ENCODE data around the gene GPR162.
"Not testable (repeated sequence)": the region's sequence is repeated elsewhere in the genome, so short reads cannot be mapped to it uniquely, and the experiment has no call there.

GPR162 gene

GRCh38 chr12:6867413-6868210 lies 46.0 kb downstream of the GPR162 start, which contains the start of gene TPI1:
Gene TPI1 (plus strand): TSS chr12:6867531. CDS start chr12:6867567, 36 bp downstream.
- TF ChIP-seq, protein P1, sequence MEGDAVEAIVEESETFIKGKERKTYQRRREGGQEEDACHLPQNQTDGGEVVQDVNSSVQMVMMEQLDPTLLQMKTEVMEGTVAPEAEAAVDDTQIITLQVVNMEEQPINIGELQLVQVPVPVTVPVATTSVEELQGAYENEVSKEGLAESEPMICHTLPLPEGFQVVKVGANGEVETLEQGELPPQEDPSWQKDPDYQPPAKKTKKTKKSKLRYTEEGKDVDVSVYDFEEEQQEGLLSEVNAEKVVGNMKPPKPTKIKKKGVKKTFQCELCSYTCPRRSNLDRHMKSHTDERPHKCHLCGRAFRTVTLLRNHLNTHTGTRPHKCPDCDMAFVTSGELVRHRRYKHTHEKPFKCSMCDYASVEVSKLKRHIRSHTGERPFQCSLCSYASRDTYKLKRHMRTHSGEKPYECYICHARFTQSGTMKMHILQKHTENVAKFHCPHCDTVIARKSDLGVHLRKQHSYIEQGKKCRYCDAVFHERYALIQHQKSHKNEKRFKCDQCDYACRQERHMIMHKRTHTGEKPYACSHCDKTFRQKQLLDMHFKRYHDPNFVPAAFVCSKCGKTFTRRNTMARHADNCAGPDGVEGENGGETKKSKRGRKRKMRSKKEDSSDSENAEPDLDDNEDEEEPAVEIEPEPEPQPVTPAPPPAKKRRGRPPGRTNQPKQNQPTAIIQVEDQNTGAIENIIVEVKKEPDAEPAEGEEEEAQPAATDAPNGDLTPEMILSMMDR (IDR thresholded peaks at IDR 0.05; ENCODE audit: insufficient read depth, low read length, missing control alignments): no peak
- ChIA-PET CTCF (interaction anchor here (0.8 to 6.5 kb wide), 16 partner anchors 7 to 373 kb away, joined by 3 to 88 read pairs (median 6); partner anchors contain the start of genes C12orf57, C1RL, CDCA3 and MLF2), POLR2A (interaction anchor here (0.7 to 10.2 kb wide), 21 partner anchors 9 to 178 kb away, joined by 3 to 164 read pairs (median 5); partner anchors contain the start of genes C12orf57, CDCA3, GNB3 and MLF2)
- DNase-seq (ENCODE audit: low read depth, low spot score): no peak
- peak within 1 kb of the TSS; percentile 96 for H3K4me3 ChIP-seq (ENCODE audit: low read depth, low read length)

GRCh38 chr12:6868211-6869048 lies 46.8 kb downstream of the GPR162 start:
- ChIA-PET CTCF (interaction anchor here (1.0 to 6.5 kb wide), 21 partner anchors 8 to 374 kb away, joined by 3 to 88 read pairs (median 7); partner anchors contain the start of genes C1RL, CDCA3, MLF2 and PTMS), POLR2A (interaction anchor here (0.9 to 10.2 kb wide), 15 partner anchors 8 to 116 kb away, joined by 3 to 164 read pairs (median 7); partner anchors contain the start of genes C12orf57, CDCA3, GNB3 and MLF2)
- no peak for DNase-seq (ENCODE audit: low read depth, low spot score)
- peak overlapping the region; percentile 96 for H3K4me3 ChIP-seq (ENCODE audit: low read depth, low read length)
- TF ChIP-seq, protein P1 (IDR thresholded peaks at IDR 0.05; ENCODE audit: insufficient read depth, low read length, missing control alignments): peak; percentile 23

- no peak for DNase-seq (ENCODE audit: low read depth, low spot score)
- peak overlapping the region; percentile 96 for H3K4me3 ChIP-seq (ENCODE audit: low read depth, low read length)
- TF ChIP-seq, protein P1 (IDR thresholded peaks at IDR 0.05; ENCODE audit: insufficient read depth, low read length, missing control alignments): peak; percentile 77
- POLR2A ChIA-PET: interaction anchor here (0.6 to 10.2 kb wide), 10 partner anchors 10 to 117 kb away, joined by 3 to 164 read pairs (median 8); partner anchors contain the start of genes C12orf57, CDCA3, MLF2 and PTMS
- CTCF ChIA-PET: interaction anchor here (0.6 to 6.5 kb wide), 44 partner anchors 9 to 375 kb away, joined by 3 to 88 read pairs (median 4); partner anchors contain the start of genes C12orf57, C1RL, CDCA3 and MLF2
Measured at GRCh38 chr12:6869049-6870021, 47.7 kb downstream of the GPR162 start.

GRCh38 chr12:6870304-6870703 lies 48.7 kb downstream of the GPR162 start:
- CTCF ChIA-PET: interaction anchor here (0.8 to 6.5 kb wide), 22 partner anchors 10 to 243 kb away, joined by 3 to 88 read pairs (median 8); partner anchors contain the start of genes C12orf57, CDCA3, ENO2 and LPCAT3
- not testable (repeated sequence) for DNase-seq (ENCODE audit: low read depth, low spot score); H3K4me3 ChIP-seq (ENCODE audit: low read depth, low read length)
- POLR2A ChIA-PET: interaction anchor here (1.6 to 10.2 kb wide), 2 partner anchors 11 to 19 kb away, joined by 4 to 164 read pairs; partner anchors contain the start of genes CDCA3 and USP5

GRCh38 chr12:6871052-6871957 lies 49.7 kb downstream of the GPR162 start:
- peak overlapping the region; percentile 78 for H3K4me3 ChIP-seq (ENCODE audit: low read depth, low read length)
- POLR2A ChIA-PET: interaction anchor here (1.0 to 10.2 kb wide), 5 partner anchors 10 to 44 kb away, joined by 3 to 164 read pairs (median 4); partner anchors contain the start of genes CDCA3 and USP5
- CTCF ChIA-PET: interaction anchor here (0.6 to 6.3 kb wide), 30 partner anchors 11 to 147 kb away, joined by 3 to 88 read pairs (median 8); partner anchors contain the start of genes C12orf57, CDCA3, ENO2 and GNB3
- TF ChIP-seq, protein P1 (IDR thresholded peaks at IDR 0.05; ENCODE audit: insufficient read depth, low read length, missing control alignments): no peak
- DNase-seq (ENCODE audit: low read depth, low spot score): no peak
